Muscle layer of duodenum (tissue), 2 donors: ENCODE measurements around the gene TMEM80.
"Not testable (repeated sequence)": the region's sequence is repeated elsewhere in the genome, so short reads cannot be mapped to it uniquely, and the experiment has no call there.

ENCODE experiments used
- H3K27ac ChIP-seq: one replicate; pipeline ENCODE4 v1.7.0; 2013; ENCODE audit warnings: mild to moderate bottlenecking, low read length
- H3K27me3 ChIP-seq: one replicate; pipeline ENCODE4 v1.7.0; 2013; ENCODE audit warnings: low read depth, mild to moderate bottlenecking, control low read depth, low read length
- H3K36me3 ChIP-seq, 2 donors: one replicate each; pipeline ENCODE4 v1.7.0; 2013; ENCODE audit warnings: low read length in 2 of 2, control low read depth in 1 of 2, mild to moderate bottlenecking in 1 of 2; ENCODE audit not compliant: insufficient read depth in 2 of 2, control insufficient read depth in 1 of 2
- H3K4me1 ChIP-seq, 2 donors: one replicate each; pipeline ENCODE4 v1.7.0; 2013; ENCODE audit warnings: low read length in 2 of 2, mild to moderate bottlenecking in 2 of 2, control low read depth in 1 of 2, moderate library complexity in 1 of 2; ENCODE audit not compliant: insufficient read depth in 2 of 2, control insufficient read depth in 1 of 2
- H3K4me3 ChIP-seq, 2 donors: one replicate each; pipeline ENCODE4 v1.7.0; 2013; ENCODE audit warnings: low read length in 2 of 2, low read depth in 1 of 2, mild to moderate bottlenecking in 1 of 2
- H3K9me3 ChIP-seq, 2 donors: one replicate each; pipeline ENCODE4 v1.7.0; 2013; ENCODE audit warnings: low read length in 2 of 2, control low read depth in 1 of 2, mild to moderate bottlenecking in 1 of 2; ENCODE audit not compliant: control insufficient read depth in 1 of 2
- donor health status: healthy.

Gene TMEM80

GRCh38 chr11:724049-724777 is 28.6 kb downstream of the TMEM80 start:
- Histone ChIP-seq H3K27ac (no peak overlapping the region), H3K27me3 (peaks cover 11% of the 10 kb centered on the region), H3K36me3 (no peaks in the 10 kb centered on the region), H3K4me1 (peaks cover 0 to 58% of the 10 kb centered on the region in 2 donors), H3K4me3 (no peak overlapping the region), H3K9me3 (no peaks in the 10 kb centered on the region)

GRCh38 chr11:724778-725386 is 29.3 kb downstream of the TMEM80 start:
- H3K4me1 ChIP-seq = peaks cover 0 to 60% of the 10 kb centered on the region in 2 donors

GRCh38 chr11:725624-726202 is 30.1 kb downstream of the TMEM80 start:
- H3K27ac ChIP-seq = no peak overlapping the region
- peak overlapping the region in 1 of 2 donors; percentile 35 for H3K4me3 ChIP-seq
- peaks cover 0 to 58% of the 10 kb centered on the region in 2 donors for H3K4me1 ChIP-seq

More at GRCh38 chr11:724778-725386, 29.3 kb downstream of the TMEM80 start:
- Histone ChIP-seq H3K36me3 (no peaks in the 10 kb centered on the region), H3K9me3 (no peaks in the 10 kb centered on the region), H3K27ac (no peak overlapping the region), H3K27me3 (peaks cover 11% of the 10 kb centered on the region), H3K4me3 (no peak overlapping the region)

GRCh38 chr11:726278-727220 is 30.9 kb downstream of the TMEM80 start:
- peak overlapping the region in 1 of 2 donors; percentile 35 for H3K4me3 ChIP-seq
- H3K27me3 ChIP-seq = peaks cover 7% of the 10 kb centered on the region
- H3K4me1 ChIP-seq = peaks cover 0 to 50% of the 10 kb centered on the region in 2 donors
- no peaks in the 10 kb centered on the region for H3K36me3 ChIP-seq
- H3K27ac ChIP-seq = no peak overlapping the region
- H3K9me3 ChIP-seq = no peaks in the 10 kb centered on the region

More at GRCh38 chr11:725624-726202, 30.1 kb downstream of the TMEM80 start:
- peaks cover 11% of the 10 kb centered on the region for H3K27me3 ChIP-seq
- H3K9me3 ChIP-seq = no peaks in the 10 kb centered on the region
- H3K36me3 ChIP-seq = no peaks in the 10 kb centered on the region

GRCh38 chr11:727281-727701 is 31.7 kb downstream of the TMEM80 start:
- peaks cover 0 to 42% of the 10 kb centered on the region in 2 donors for H3K4me1 ChIP-seq
- no peak overlapping the region for H3K4me3 ChIP-seq
- no peaks in the 10 kb centered on the region for H3K9me3 ChIP-seq
- peaks cover under 1% of the 10 kb centered on the region for H3K27me3 ChIP-seq
- no peaks in the 10 kb centered on the region for H3K36me3 ChIP-seq
- H3K27ac ChIP-seq = peak overlapping the region; percentile 31

GRCh38 chr11:727859-728748 is 32.5 kb downstream of the TMEM80 start:
- no peaks in the 10 kb centered on the region for H3K9me3 ChIP-seq
- H3K4me3 ChIP-seq = peak overlapping the region in 1 of 2 donors; percentile 14
- peaks cover 0 to 40% of the 10 kb centered on the region in 2 donors for H3K4me1 ChIP-seq
- H3K27ac ChIP-seq = peak overlapping the region; percentile 31
- H3K27me3 ChIP-seq = no peaks in the 10 kb centered on the region
- no peaks in the 10 kb centered on the region for H3K36me3 ChIP-seq

- Histone ChIP-seq H3K27me3 (no peaks in the 10 kb centered on the region), H3K4me3 (no peak overlapping the region), H3K36me3 (no peaks in the 10 kb centered on the region), H3K4me1 (peaks cover 0 to 40% of the 10 kb centered on the region in 2 donors), H3K27ac (no peak overlapping the region), H3K9me3 (no peaks in the 10 kb centered on the region)
These were observed 33.4 kb downstream of the TMEM80 start for GRCh38 chr11:728901-729491.

- H3K27ac ChIP-seq = no peak overlapping the region
- H3K4me3 ChIP-seq = no peak overlapping the region
- H3K27me3 ChIP-seq = no peaks in the 10 kb centered on the region
- peaks cover 0 to 40% of the 10 kb centered on the region in 2 donors for H3K4me1 ChIP-seq
- H3K36me3 ChIP-seq = no peaks in the 10 kb centered on the region
- H3K9me3 ChIP-seq = no peaks in the 10 kb centered on the region
These were observed 34.0 kb downstream of the TMEM80 start for GRCh38 chr11:729492-730074.

GRCh38 chr11:733072-733471 is 37.5 kb downstream of the TMEM80 start:
- H3K36me3 ChIP-seq = no peaks in the 10 kb centered on the region
- no peaks in the 10 kb centered on the region for H3K9me3 ChIP-seq
- no peak overlapping the region for H3K4me3 ChIP-seq
- no peak overlapping the region for H3K27ac ChIP-seq
- peaks cover 0 to 14% of the 10 kb centered on the region in 2 donors for H3K4me1 ChIP-seq
- no peaks in the 10 kb centered on the region for H3K27me3 ChIP-seq

- not testable (repeated sequence) for H3K4me1 ChIP-seq, H3K36me3 ChIP-seq, H3K27me3 ChIP-seq
These were observed 38.9 kb downstream of the TMEM80 start for GRCh38 chr11:734541-734940.

More at GRCh38 chr11:734541-734940, 38.9 kb downstream of the TMEM80 start:
- not testable (repeated sequence) for H3K4me3 ChIP-seq, H3K27ac ChIP-seq, H3K9me3 ChIP-seq
